Tibial nerve (tissue), 4 donors: ENCODE results near the gene FOXK1. TPM values are rescaled to one million over a fixed set of nuclear protein-coding genes. Genes with fewer than 3 reads are reported as not detected.
A peak's percentile ranks its signal among the peaks of the same experiment; 100 is the strongest.

ENCODE experiments used
- DNase-seq, 2 donors: peaks; one replicate each; pipeline ENCODE4 v3.0.0-alpha.2; 2019; ENCODE audit warnings: low spot score in 2 of 2
- H3K27ac ChIP-seq, 4 donors: fragments of 200-600 bp; sonication (generic) in 3 of 4; one replicate each; pipeline ENCODE4 v1.5.1; 2017 to 2019; ENCODE audit warnings: mild to moderate bottlenecking in 1 of 4
- H3K27me3 ChIP-seq, 2 donors: fragments of 200-600 bp; sonication (generic) in 1 of 2; one replicate each; pipeline versions ENCODE4 v1.5.1 to v1.6.0; 2017 to 2019
- H3K36me3 ChIP-seq, 3 donors: fragments of 200-600 bp; sonication (generic); one replicate each; pipeline ENCODE4 v1.5.1; 2018 to 2019
- H3K4me1 ChIP-seq, 4 donors: fragments of 200-600 bp; sonication (generic) in 3 of 4; one replicate each; pipeline ENCODE4 v1.5.1; 2017 to 2019
- H3K4me3 ChIP-seq, 4 donors: fragments of 200-600 bp; sonication (generic) in 3 of 4; one replicate each; pipeline ENCODE4 v1.5.1; 2017 to 2019; ENCODE audit warnings: mild to moderate bottlenecking in 1 of 4, moderate library complexity in 1 of 4
- H3K9me3 ChIP-seq, 4 donors: fragments of 200-600 bp; sonication (generic) in 3 of 4; one replicate each; pipeline ENCODE4 v1.5.1; 2017 to 2019
- EP300 ChIP-seq, 2 donors: sonication (generic); formaldehyde crosslinking; IDR thresholded peaks; one replicate each; pipeline ENCODE4 v1.6.1; 2017; ENCODE audit warnings: antibody characterized with exemption in 2 of 2, mild to moderate bottlenecking in 1 of 2
- POLR2A ChIP-seq, 2 donors: fragments of 450-650 bp; IDR thresholded peaks; one replicate each; pipeline ENCODE4 v1.6.1; 2017; ENCODE audit warnings: antibody characterized with exemption in 2 of 2, mild to moderate bottlenecking in 2 of 2, moderate library complexity in 2 of 2
- WGBS, 2 donors: methylation state at CpG; one replicate each; pipeline ENCODE4 v1.1.5; 2018; 5-methylcytosine and 5-hydroxymethylcytosine counted together
- total RNA-seq, 4 donors: library from RNA; depleted of rRNA; stranded (reverse); fragments of >200 nt; gene quantifications; one replicate each; pipeline ENCODE4 v1.1.0, GENCODE V29; 2016
- TF ChIP-seq, protein P1 (sequence below), 5 experiments: fragments of 200-600 bp in 3 of 5; fragments of 450-650 bp in 2 of 5; sonication (generic) in 3 of 5; IDR thresholded peaks; one replicate each; pipeline ENCODE4 v1.5.1; 2016 to 2019; ENCODE audit warnings: antibody characterized with exemption in 5 of 5, mild to moderate bottlenecking in 3 of 5, moderate library complexity in 2 of 5

FOXK1 gene
- total RNA-seq, 4 donors from 2014 or later: 24.5 to 47.3 (median 26.4) TPM

DNA sequence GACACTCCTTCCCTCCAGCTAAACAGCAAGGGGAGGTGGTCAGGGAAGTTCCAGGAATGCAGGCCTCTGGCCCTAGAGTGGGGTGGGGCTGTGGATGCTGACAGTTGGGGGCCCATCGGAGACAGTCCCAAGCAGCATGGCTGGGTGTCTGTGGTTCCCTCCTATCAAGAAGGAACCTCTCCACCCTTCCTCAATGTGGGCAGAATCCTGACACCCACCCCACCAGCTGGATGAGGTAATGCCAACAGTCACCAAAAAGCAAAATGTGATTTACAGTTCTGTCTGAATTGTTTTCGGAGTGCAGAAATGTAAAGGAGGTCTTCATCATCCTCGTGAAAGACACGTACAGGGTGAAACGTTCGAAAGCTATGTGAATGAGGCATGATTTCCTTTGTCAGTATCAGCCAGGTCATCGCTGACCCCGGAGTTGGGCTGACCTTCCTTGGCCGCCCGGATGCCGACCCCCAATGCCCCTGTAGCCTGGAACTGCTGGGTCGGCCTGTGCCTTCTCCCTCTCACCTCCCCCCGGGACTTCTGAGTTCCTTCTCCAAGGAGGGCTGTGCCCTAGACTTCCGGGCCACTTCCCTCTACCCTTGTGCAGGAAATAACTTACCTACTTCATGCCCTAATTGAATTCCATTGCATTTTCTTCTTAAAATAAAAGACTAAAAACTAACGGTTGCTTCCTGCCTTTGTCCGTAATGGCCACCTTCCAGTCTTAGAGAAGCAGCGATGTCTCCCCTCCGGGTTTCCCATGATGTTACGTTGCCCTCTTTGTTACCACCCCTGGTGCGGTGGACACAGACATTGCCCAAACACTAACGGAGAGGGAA, 24.5 kb downstream of the FOXK1 start:
- H3K27ac ChIP-seq: peak overlapping the region in 1 of 4 donors; percentile 27

GRCh38 chr7:4707217-4707741, 25.2 kb downstream of the FOXK1 start:
- peaks cover 0 to 68% (median 17%) of the 10 kb centered on the region in 4 donors for H3K4me1 ChIP-seq
- H3K27me3 ChIP-seq: no peaks in the 10 kb centered on the region
- H3K36me3 ChIP-seq: peaks cover 0 to 13% (median 0%) of the 10 kb centered on the region in 3 donors
- WGBS, 2 donors: 65 to 67% methylated on average over 22 of the region's 22 CpGs
- H3K9me3 ChIP-seq: no peaks in the 10 kb centered on the region
- TF ChIP-seq POLR2A (IDR thresholded peaks at IDR 0.05): no peak
- TF ChIP-seq, protein P1, sequence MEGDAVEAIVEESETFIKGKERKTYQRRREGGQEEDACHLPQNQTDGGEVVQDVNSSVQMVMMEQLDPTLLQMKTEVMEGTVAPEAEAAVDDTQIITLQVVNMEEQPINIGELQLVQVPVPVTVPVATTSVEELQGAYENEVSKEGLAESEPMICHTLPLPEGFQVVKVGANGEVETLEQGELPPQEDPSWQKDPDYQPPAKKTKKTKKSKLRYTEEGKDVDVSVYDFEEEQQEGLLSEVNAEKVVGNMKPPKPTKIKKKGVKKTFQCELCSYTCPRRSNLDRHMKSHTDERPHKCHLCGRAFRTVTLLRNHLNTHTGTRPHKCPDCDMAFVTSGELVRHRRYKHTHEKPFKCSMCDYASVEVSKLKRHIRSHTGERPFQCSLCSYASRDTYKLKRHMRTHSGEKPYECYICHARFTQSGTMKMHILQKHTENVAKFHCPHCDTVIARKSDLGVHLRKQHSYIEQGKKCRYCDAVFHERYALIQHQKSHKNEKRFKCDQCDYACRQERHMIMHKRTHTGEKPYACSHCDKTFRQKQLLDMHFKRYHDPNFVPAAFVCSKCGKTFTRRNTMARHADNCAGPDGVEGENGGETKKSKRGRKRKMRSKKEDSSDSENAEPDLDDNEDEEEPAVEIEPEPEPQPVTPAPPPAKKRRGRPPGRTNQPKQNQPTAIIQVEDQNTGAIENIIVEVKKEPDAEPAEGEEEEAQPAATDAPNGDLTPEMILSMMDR (IDR thresholded peaks at IDR 0.05): no peak
- no peak for TF ChIP-seq EP300 (IDR thresholded peaks at IDR 0.05)
- H3K4me3 ChIP-seq: no peak overlapping the region
- H3K27ac ChIP-seq: peak overlapping the region in 1 of 4 donors; percentile 27
- DNase-seq: no peak

More for the DNA sequence above, 24.5 kb downstream of the FOXK1 start:
- Histone ChIP-seq H3K36me3 (peaks cover 0 to 12% (median 0%) of the 10 kb centered on the region in 3 donors), H3K27me3 (no peaks in the 10 kb centered on the region), H3K4me3 (no peak overlapping the region), H3K4me1 (peaks cover 0 to 64% (median 16%) of the 10 kb centered on the region in 4 donors), H3K9me3 (no peaks in the 10 kb centered on the region)
- TF ChIP-seq, protein P1 (IDR thresholded peaks at IDR 0.05): no peak
- WGBS, 2 donors: 46 to 50% methylated on average over 21 of the region's 21 CpGs
- no peak for DNase-seq

DNA sequence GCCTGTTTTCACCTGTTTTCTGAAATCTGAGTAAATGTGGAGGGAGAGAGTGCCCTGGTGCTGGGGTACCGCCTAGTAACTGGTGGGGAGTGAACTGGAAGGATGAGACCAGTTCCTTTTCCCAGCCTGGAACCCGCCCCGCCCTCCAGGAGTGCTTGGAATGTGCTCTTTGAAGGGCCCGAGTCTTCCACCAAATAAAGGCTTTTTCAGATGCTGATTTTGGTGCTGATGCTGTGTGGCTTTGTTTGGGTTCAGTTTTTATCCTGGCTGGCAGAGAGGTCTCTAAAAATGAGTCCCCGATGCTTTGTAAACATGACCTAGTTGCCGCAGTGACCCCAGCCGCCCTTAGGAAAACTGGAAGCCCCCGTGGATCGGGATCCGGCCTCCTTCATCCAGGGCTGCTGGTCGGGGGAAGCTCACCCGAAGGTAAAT, 25.9 kb downstream of the FOXK1 start:
- no peak for DNase-seq
- H3K36me3 ChIP-seq: peaks cover 0 to 13% (median 0%) of the 10 kb centered on the region in 3 donors
- H3K9me3 ChIP-seq: no peaks in the 10 kb centered on the region
- H3K27ac ChIP-seq: peak overlapping the region in 1 of 4 donors; percentile 27
- H3K27me3 ChIP-seq: no peaks in the 10 kb centered on the region
- H3K4me3 ChIP-seq: no peak overlapping the region
- H3K4me1 ChIP-seq: peaks cover 0 to 68% (median 22%) of the 10 kb centered on the region in 4 donors
- 64 to 71% methylated on average over 12 of the region's 12 CpGs for whole genome bisulfite sequencing, 2 donors
- no peak for TF ChIP-seq POLR2A (IDR thresholded peaks at IDR 0.05)
- TF ChIP-seq, protein P1 (IDR thresholded peaks at IDR 0.05): no peak
- no peak for TF ChIP-seq EP300 (IDR thresholded peaks at IDR 0.05)

GRCh38 chr7:4709187-4709586, 27.1 kb downstream of the FOXK1 start:
- Histone ChIP-seq H3K4me1 (peaks cover 0 to 70% (median 25%) of the 10 kb centered on the region in 4 donors), H3K36me3 (peaks cover 0 to 13% (median 0%) of the 10 kb centered on the region in 3 donors), H3K9me3 (no peaks in the 10 kb centered on the region), H3K27me3 (no peaks in the 10 kb centered on the region), H3K27ac (no peak overlapping the region), H3K4me3 (no peak overlapping the region)
- no peak for DNase-seq
- TF ChIP-seq, protein P1 (IDR thresholded peaks at IDR 0.05): no peak
- WGBS, 2 donors: 80 to 90% methylated on average over 22 of the region's 22 CpGs

DNA sequence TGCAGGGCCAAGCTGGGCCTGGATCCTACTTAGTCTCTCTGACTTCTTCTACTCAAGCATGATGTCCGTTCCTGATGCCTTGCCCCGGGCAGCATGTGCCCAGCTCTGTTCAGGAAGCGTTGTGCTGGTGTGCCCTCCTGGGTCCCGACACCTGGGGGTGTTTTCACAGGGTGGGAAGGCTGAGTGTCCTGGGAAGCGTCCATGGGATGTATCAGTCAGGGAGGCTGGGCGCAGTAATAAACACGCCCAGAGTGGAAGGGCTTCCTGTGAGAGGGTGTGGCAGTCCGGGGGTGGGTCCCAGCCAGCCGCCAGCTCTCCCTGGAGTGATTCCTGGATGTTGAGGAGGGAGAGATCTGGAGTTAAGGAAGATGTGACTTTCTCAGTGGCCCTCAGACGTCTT, 29.0 kb downstream of the FOXK1 start:
- 94 to 96% methylated on average over 9 to 10 of the region's 10 CpGs for WGBS, 2 donors
- Histone ChIP-seq H3K36me3 (peaks cover 0 to 13% (median 0%) of the 10 kb centered on the region in 3 donors), H3K4me3 (no peak overlapping the region), H3K4me1 (peaks cover 0 to 78% (median 32%) of the 10 kb centered on the region in 4 donors), H3K9me3 (no peaks in the 10 kb centered on the region), H3K27me3 (no peaks in the 10 kb centered on the region), H3K27ac (peak overlapping the region in 1 of 4 donors; percentile 40)
- no peak for DNase-seq
- no peak for TF ChIP-seq EP300 (IDR thresholded peaks at IDR 0.05)
- TF ChIP-seq, protein P1 (IDR thresholded peaks at IDR 0.05): no peak
- no peak for TF ChIP-seq POLR2A (IDR thresholded peaks at IDR 0.05)
